Measurements from ENCODE around the gene UBP1. TPM values are rescaled to one million over a fixed set of nuclear protein-coding genes. Genes with fewer than 3 reads are reported as not detected.

Gene UBP1
- total and polyA plus RNA-seq, 9 of the 15 experiments (the other 6 are each of a cell fraction or from before 2014, with no cell fraction given), result 13.6 to 143 (median 79.6) TPM

GRCh38 chr3:33424606-33425452 is 15.4 kb downstream of the UBP1 start (continued):
- TF ChIP-seq ZBTB43 (CRISPR knock-in tag; IDR thresholded peaks at IDR 0.05), result no peak

- Histone ChIP-seq H3K9me3 (replicated peaks; ENCODE audit: control insufficient read depth, insufficient read depth, low read depth, low read length) (no peaks in the 10 kb centered on the region), H3K79me2 (ENCODE audit: control insufficient read depth, insufficient read depth, low read length) (peaks cover 51% of the 10 kb centered on the region), H3K9me1 (ENCODE audit: control insufficient read depth, insufficient read depth, low read length) (no peaks in the 10 kb centered on the region), H3K9ac (ENCODE audit: insufficient read depth in 1 of 2, low read depth in 2 of 2, low read length in 2 of 2) (no peak overlapping the region), H3K36me3 (ENCODE audit: control insufficient read depth, insufficient read depth, low read length) (peaks cover 79% of the 10 kb centered on the region), H3K27ac (ENCODE audit: extremely low read depth, low read depth, low read length) (no peak overlapping the region), H3K4me3 (no peak overlapping the region), H4K20me1 (replicated peaks; ENCODE audit: control insufficient read depth, insufficient read depth, low read length) (no peaks in the 10 kb centered on the region), H2AFZ (ENCODE audit: low read depth, low read length) (no peak overlapping the region), H3K27me3 (ENCODE audit: control insufficient read depth in 2 of 2, insufficient read depth in 2 of 2, low read length in 2 of 2) (no peaks in the 10 kb centered on the region), H3K4me1 (replicated peaks in 1 of 2; ENCODE audit: control insufficient read depth in 2 of 2, insufficient read depth in 2 of 2, low read length in 2 of 2) (no peaks in the 10 kb centered on the region), H3K4me2 (ENCODE audit: insufficient read depth, low read length) (no peak overlapping the region)
- intact Hi-C loops (cut with micrococcal nuclease), result no loop called here
- ATAC-seq, result peak; percentile 61
- BruUV-seq (replicated peaks), result no TSS peak
- TF ChIP-seq KDM2B (CRISPR knock-in tag; IDR thresholded peaks at IDR 0.05), result no peak
- peak in 1 of 3 experiments; percentile 15; a peak in 1 of 6 replicates for TF ChIP-seq CTCF (IDR thresholded peaks at IDR 0.05 in 2 of 3, conservative IDR thresholded peaks at IDR 0.05 in 1 of 3; ENCODE audit: insufficient read depth in 2 of 3, low read depth in 1 of 3, low read length in 3 of 3)
- no peak for TF ChIP-seq ZC3H8 (IDR thresholded peaks at IDR 0.05)
- in situ Hi-C loops (cut with MboI), result no loop called here
- ChIA-PET CTCF (ENCODE audit: low intra/inter-chr PET ratio) (no interaction called here), POLR2A (interaction anchor here (0.5 to 3.8 kb wide), 4 partner anchors 8 to 14 kb away, joined by 3 to 35 read pairs (median 4); no protein-coding TSS in a partner anchor)
- WGBS (ENCODE audit: insufficient coverage, low coverage, missing lambda C conversion rate), result 100% methylated on average over 2 of the region's 2 CpGs
- no peak for DNase-seq (ENCODE audit: extremely low read depth in 1 of 4, low spot score in 3 of 4)
- FAIRE-seq, result no peak
These were observed 19.2 kb downstream of the UBP1 start for GRCh38 chr3:33420966-33421365.
